Measurements from ENCODE around the gene PLCB1.

- no peak for TF ChIP-seq CTCF (IDR thresholded peaks at IDR 0.05)
- TF ChIP-seq POLR2A (IDR thresholded peaks at IDR 0.05) = no peak
Observed at GRCh38 chr20:8172191-8172590, 40.1 kb downstream of the PLCB1 start.

Data from Peyer's patch (tissue), 4 donors.